IPS-15b (cell line): ENCODE results near the gene GNGT1.
"Not testable (repeated sequence)": the region's sequence is repeated elsewhere in the genome, so short reads cannot be mapped to it uniquely, and the experiment has no call there.

Experiments used
- H3K27me3 ChIP-seq: one replicate; pipeline ENCODE4 v1.6.1; 2013; ENCODE audit warnings: low read length; ENCODE audit not compliant: control insufficient read depth, insufficient read depth
- H3K36me3 ChIP-seq: one replicate; pipeline ENCODE4 v1.6.1; 2013; ENCODE audit warnings: low read length; ENCODE audit not compliant: control insufficient read depth, insufficient read depth
- H3K4me1 ChIP-seq: one replicate; pipeline ENCODE4 v1.6.1; 2013; ENCODE audit warnings: mild to moderate bottlenecking, low read length; ENCODE audit not compliant: control insufficient read depth, insufficient read depth
- H3K4me3 ChIP-seq: one replicate; pipeline ENCODE4 v1.5.1; 2013; ENCODE audit warnings: low read depth, low read length
- H3K9ac ChIP-seq: one replicate; pipeline ENCODE4 v1.6.1; 2013; ENCODE audit warnings: low read depth, mild to moderate bottlenecking, low read length
- H3K9me3 ChIP-seq: one replicate; pipeline ENCODE4 v1.6.1; 2013; ENCODE audit warnings: mild to moderate bottlenecking, low read length; ENCODE audit not compliant: control insufficient read depth, insufficient read depth

GNGT1 gene

DNA sequence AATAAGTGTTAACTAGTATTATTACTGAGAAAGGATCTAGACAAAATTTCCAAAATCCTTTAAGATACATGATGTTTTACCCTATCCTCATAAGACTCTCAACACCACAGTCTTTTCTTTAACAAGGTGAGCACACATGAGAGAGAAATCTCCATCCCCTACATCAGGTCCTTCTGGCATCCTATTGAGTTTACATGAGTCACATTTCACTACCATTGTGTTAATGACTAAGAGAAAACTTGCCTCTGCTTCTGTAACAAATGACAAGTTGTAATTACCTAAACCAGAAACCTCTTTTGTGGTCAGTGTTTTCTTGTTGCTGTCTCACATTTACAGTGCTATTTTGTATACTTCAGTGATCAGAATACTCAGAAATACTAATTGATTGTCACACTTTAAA lies 5.3 kb downstream of the GNGT1 start:
- H3K9ac ChIP-seq, H3K36me3 ChIP-seq, H3K4me3 ChIP-seq, H3K9me3 ChIP-seq, H3K4me1 ChIP-seq, H3K27me3 ChIP-seq: not testable (repeated sequence)

- Histone ChIP-seq H3K4me3 (no peak overlapping the region), H3K27me3 (no peaks in the 10 kb centered on the region), H3K36me3 (no peaks in the 10 kb centered on the region), H3K9ac (no peak overlapping the region), H3K4me1 (no peaks in the 10 kb centered on the region), H3K9me3 (no peaks in the 10 kb centered on the region)
Observed at GRCh38 chr7:93913197-93913596, 6.8 kb downstream of the GNGT1 start.

GRCh38 chr7:93914581-93915066 lies 8.3 kb downstream of the GNGT1 start:
- no peaks in the 10 kb centered on the region for H3K4me1 ChIP-seq
- no peak overlapping the region for H3K9ac ChIP-seq
- H3K9me3 ChIP-seq = no peaks in the 10 kb centered on the region
- no peaks in the 10 kb centered on the region for H3K36me3 ChIP-seq
- no peak overlapping the region for H3K4me3 ChIP-seq
- no peaks in the 10 kb centered on the region for H3K27me3 ChIP-seq

- not testable (repeated sequence) for H3K9ac ChIP-seq, H3K36me3 ChIP-seq, H3K4me3 ChIP-seq, H3K27me3 ChIP-seq, H3K4me1 ChIP-seq, H3K9me3 ChIP-seq
Observed at GRCh38 chr7:93915206-93915842, 9.0 kb downstream of the GNGT1 start.

GRCh38 chr7:93915888-93916287 lies 9.5 kb downstream of the GNGT1 start:
- not testable (repeated sequence) for H3K9me3 ChIP-seq

GRCh38 chr7:93916315-93916714 lies 9.9 kb downstream of the GNGT1 start:
- not testable (repeated sequence) for H3K4me3 ChIP-seq

More at GRCh38 chr7:93915888-93916287, 9.5 kb downstream of the GNGT1 start:
- not testable (repeated sequence) for H3K27me3 ChIP-seq, H3K4me3 ChIP-seq, H3K4me1 ChIP-seq, H3K36me3 ChIP-seq, H3K9ac ChIP-seq

GRCh38 chr7:93920496-93921182 lies 14.3 kb downstream of the GNGT1 start:
- peaks cover 10% of the 10 kb centered on the region for H3K4me1 ChIP-seq
- no peaks in the 10 kb centered on the region for H3K36me3 ChIP-seq
- peak overlapping the region; percentile 2 for H3K4me3 ChIP-seq
- no peaks in the 10 kb centered on the region for H3K9me3 ChIP-seq
- H3K9ac ChIP-seq = no peak overlapping the region
- H3K27me3 ChIP-seq = peaks cover 9% of the 10 kb centered on the region

More at GRCh38 chr7:93916315-93916714, 9.9 kb downstream of the GNGT1 start:
- H3K36me3 ChIP-seq, H3K27me3 ChIP-seq, H3K4me1 ChIP-seq, H3K9ac ChIP-seq, H3K9me3 ChIP-seq: not testable (repeated sequence)

DNA sequence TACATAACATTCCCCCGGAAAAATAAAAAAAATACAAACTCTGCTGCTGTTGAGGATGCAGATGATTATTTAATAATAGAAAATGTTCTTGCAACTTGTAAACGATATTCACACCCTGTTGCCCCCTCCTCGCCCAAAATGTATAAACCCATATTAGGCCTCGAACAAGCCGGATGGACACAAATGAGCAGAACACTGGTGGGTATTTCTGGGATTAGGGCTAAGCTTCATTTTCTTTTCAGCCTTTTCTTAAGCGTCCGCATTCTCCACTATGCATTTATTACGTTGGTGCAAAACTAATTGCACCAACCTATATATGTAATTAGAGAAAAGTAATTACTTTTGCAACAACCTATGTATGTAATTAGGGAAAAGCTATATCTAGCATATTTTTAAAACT lies 14.8 kb downstream of the GNGT1 start:
- Histone ChIP-seq H3K4me3 (peak overlapping the region; percentile 68), H3K27me3 (peaks cover 9% of the 10 kb centered on the region), H3K9ac (no peak overlapping the region), H3K36me3 (no peaks in the 10 kb centered on the region), H3K9me3 (no peaks in the 10 kb centered on the region), H3K4me1 (peaks cover 10% of the 10 kb centered on the region)

GRCh38 chr7:93921607-93922566 lies 15.5 kb downstream of the GNGT1 start, which contains the start of gene GNG11:
Gene GNG11 (plus strand): TSS chr7:93921735. CDS start chr7:93922138, 403 bp downstream.
- Histone ChIP-seq H3K9ac (peak within 1 kb of the TSS; percentile 70), H3K4me1 (peaks cover 10% of the 10 kb centered on the region), H3K27me3 (peaks cover 9% of the 10 kb centered on the region), H3K4me3 (peak within 1 kb of the TSS; percentile 68), H3K9me3 (no peaks in the 10 kb centered on the region), H3K36me3 (no peaks in the 10 kb centered on the region)

DNA sequence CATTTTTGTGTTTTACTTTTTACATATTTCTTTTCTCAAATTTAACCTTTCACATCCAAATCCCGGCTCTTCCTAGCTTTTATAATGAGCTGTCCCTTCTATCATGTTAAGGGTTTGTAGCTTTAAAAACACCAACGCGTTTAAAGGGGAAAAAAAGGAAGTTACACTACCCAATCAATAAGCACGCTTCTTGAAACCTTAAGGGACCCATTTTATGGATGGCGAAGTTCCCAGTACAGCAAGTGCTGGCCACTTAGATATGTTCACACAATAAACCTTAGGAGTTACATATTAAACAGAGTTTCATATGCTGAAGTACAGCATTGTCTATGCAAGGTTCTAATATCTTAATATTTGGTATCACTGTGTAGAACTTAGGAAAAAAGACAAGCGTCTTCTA lies 16.9 kb downstream of the GNGT1 start:
- peaks cover 9% of the 10 kb centered on the region for H3K27me3 ChIP-seq
- H3K4me1 ChIP-seq = peaks cover 10% of the 10 kb centered on the region
- H3K9ac ChIP-seq = no peak overlapping the region
- no peak overlapping the region for H3K4me3 ChIP-seq
- no peaks in the 10 kb centered on the region for H3K9me3 ChIP-seq
- no peaks in the 10 kb centered on the region for H3K36me3 ChIP-seq

- no peak overlapping the region for H3K9ac ChIP-seq
- H3K27me3 ChIP-seq = peaks cover 9% of the 10 kb centered on the region
- H3K9me3 ChIP-seq = no peaks in the 10 kb centered on the region
- H3K4me1 ChIP-seq = peaks cover 10% of the 10 kb centered on the region
- H3K36me3 ChIP-seq = no peaks in the 10 kb centered on the region
- no peak overlapping the region for H3K4me3 ChIP-seq
Observed at GRCh38 chr7:93923942-93924341, 17.6 kb downstream of the GNGT1 start.
